NOMO-1 (cell line): ENCODE data around the gene F2.
"Not testable (repeated sequence)": the region's sequence is repeated elsewhere in the genome, so short reads cannot be mapped to it uniquely, and the experiment has no call there.

Source experiments
- DNase-seq, 2 experiments: peaks; one replicate each; lab custom pipeline; 2025; ENCODE audit not compliant: unreplicated experiment in 2 of 2; lab: John Stamatoyannopoulos, UW

F2 gene

DNA sequence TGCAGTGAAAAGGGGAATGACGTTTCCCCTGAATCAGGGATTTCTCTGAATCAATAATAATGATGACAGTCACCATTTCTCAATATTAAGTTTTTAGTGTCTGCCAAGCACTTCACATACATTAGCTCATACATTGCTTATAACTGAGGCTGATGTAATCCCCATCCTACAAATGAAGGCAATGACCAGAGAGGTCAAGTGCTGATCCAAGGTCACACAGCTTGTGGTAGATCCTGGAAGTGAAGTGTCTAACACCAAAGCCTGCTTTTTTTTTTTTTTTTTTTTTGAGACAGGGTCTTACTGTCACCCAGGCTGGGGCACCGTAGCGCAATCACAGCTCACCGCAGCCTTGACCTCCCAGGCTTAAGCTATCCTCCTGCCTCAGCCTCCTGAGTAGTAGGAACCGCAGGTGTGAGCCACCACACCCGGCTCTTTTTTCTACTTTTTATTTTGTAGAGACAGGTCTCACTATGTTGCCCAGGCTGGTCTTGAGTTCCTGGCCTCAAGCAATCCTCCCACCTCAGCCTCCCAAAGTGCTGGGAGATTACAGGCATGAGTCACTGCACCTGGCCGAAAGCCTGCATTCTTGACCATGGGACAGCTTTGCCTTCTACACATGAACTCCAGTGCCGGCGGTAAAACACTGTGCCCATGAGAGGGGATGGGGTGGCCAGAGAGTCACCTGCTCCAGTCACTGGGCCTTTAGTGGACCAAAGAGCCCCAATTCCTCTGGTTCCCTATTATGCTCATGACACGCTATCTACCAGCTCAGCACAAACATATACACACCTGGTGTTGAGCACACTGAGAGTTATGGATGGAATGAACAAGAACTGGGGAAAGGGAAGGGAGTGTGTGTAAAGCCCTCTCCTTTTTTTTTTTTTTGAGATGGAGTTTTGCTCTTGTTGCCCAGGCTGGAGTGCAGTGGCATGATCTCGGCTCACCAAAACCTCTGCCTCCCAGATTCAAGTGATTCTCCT, 36.0 kb upstream of the F2 start:
- no peak for DNase-seq

DNA sequence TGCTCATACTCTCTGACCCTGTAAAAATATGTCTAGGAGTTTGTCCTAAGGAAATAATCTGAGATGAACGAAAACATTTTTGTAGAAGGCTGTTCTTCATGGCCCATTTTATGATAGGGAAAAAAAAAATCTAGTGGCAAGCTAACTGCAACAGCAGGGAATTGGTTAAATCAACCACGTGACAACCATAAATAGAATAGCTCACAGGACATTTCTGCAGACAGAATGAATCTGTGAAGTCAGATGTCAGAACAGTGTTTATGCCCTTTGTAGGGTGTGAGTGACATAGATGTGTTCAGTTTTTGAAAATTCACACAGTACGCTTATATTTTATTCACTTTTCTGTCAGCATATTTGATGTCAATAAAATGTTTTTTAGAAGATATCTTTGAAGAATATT, 34.6 kb upstream of the F2 start:
- DNase-seq = no peak

DNA sequence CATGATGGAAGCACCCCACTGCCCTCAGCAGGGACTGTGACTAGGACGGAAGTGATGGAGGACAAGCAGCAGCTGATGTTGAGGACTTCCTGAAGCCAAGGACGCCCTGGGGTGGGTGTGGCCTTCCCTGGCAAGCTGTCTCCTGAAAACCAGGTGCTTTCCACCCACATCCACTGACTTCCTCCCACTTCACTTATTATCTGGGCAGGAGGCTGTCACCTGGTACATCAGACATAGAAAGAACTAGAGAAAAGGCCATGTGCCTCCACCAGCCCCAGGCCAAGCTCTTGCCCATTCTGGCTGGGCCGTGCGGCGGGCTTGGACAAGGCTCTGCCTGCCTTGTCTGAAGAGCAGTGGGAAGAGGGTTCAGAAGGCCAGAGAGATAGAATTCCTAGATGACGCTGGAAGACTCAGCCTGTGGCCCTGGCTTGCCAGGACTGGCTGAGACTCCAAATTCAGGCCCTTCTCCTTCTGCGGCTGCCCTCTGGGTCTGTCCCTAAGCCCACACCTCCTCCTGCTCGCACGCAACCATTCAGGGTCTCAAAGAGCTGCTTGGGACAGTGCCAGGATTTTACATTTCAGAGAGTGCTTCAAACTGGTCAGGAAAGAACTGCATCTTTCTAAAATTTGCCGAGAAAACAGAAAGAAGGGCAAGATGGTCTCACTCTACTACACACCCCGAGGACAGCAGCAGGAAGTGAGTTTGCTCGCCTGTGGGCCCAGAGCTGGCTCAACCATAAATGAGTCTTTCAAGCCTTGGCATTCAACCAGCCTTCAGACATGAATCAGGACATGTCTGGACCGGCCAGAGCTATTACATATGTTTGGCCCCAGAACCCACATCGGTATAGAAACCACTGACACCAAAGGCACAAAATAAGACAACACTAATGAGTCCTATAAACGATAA, 31.9 kb upstream of the F2 start:
- no peak for DNase-seq

DNA sequence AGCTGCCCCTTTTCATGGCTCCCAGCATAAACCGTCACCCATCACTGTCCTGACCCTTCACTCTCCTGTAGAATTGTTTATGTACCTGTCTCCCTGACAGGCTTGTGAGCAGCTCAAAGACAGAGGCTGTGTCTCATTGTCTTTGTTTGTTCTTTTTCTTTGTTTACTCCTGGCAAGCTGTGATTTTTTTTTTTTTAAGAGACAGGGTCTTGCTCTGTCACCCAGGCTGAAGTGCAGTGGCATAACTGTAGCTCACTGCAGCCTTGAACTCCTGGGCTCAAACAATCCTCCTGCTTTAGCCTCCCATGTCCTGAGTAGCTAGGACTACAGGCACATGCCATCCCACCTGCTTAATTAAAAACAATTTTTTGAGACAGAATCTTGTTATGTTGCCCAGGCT, 28.3 kb upstream of the F2 start:
- no peak for DNase-seq

DNA sequence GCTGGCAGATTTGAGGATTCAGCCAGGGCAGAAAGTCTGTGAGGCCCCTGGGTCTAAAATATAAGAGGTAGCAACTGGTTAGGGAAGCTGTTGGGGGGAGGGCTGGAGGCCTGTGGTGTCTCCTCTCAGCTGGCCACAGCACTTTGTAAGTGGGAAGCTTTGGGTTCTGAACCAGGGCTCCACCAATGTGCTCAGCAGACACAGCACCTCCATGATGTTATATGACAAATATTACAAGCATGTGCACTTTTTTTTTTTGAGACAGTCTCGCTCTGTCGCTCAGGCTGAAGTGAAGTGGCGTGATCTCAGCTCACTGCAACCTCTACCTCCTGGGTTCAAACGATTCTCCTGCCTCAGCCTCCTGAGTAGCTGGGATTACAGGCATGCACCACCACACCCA, 26.6 kb upstream of the F2 start:
- no peak for DNase-seq

DNA sequence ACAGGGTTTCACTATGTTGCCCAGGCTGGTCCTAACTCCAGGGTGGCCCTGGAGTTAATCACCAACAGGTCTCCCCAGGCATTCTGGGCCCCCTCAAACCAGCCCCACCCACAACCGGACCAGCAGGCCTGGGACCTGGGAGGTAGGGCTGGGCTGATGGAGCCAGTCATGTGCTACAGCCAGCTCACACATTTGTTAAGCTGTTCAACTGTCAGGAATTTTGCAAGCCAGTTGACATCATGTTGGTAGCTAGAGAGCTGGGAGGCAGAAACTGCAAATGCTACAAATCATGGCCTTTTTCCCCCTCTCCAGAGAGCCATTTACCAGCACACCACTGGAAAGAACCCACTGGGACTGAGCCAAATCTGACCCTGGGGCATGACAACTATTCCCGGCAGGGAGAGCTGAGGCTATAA, 25.4 kb upstream of the F2 start:
- no peak for DNase-seq

DNA sequence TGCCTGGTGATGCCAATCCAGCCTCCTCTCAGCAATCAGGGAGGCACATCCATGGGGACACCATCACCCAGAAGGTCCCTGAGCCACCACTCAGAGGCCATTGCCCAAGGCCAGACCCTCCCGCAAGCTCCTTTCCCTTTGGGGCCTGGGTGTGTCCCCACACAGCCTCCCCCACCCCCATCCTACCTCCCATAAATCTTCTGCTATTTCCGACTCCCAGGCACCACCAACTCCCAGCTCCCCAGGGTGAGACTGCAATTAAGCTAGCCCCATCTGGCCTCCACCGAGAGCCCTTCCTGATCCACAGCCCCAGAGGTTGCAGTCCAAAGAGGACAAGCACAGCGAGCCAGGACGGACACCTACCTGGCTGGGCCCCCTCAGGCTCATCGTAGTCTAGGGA, 24.9 kb upstream of the F2 start:
- DNase-seq = no peak

DNA sequence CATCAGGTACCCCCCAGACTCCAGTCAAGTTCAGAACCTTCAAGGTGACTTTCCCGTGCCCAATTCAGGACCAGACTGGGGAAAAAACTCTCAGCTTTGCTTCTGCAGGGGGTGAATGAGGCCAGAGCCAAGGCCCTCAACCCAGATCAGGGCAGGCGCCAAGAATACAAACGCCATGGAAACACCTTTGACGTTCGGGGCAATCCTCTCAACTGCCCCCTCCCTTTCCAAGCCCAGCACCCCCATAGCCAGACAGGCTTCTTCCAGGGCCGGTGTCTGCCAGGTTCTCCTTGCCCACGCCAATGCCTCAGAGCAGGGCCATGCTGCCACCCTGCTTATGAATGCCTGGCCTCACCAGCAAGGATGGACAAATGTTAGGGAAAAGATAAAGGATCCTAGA, 24.4 kb upstream of the F2 start:
- no peak for DNase-seq

DNA sequence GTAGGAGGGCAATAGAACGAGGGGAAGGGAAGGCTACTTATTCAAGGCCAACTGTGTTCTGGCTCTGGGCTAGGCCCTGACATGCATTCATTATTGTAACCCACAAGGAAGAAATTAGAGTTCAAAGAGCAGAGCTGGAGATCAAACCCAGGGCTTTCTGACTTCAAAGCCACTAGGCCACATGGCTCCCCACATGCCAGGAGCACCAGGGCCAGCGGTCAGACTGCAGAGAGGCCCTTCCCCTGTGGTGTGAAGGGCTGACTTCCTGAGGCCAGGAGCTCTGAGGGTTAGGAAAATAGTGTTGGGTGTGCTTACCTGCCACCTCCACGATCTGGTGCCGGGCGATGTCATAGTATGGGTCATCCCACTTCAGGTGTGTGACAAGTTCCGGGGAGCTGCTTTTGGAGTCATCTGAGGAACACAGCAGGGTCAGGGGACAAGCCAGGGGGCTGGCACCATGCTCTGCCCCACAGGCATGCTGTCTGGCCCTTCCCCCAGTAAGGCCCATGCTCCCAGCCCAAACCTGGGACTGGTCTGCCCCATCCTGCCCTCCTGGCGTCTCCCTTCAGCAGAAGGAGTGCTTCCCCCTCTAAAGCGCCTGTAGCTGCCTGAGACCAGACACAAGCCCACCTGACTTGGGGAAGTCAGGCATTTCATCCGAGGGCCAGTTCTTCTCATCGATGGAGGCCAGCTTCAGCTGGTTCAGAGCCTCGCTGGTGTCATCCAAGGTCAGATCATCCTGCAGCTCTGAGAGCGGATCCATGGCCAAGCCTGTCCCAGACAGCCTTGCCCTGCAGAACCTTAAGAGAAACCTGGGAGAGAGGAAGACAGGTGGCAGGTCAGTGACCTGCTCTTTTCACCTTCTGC, 23.4 kb upstream of the F2 start:
- DNase-seq = no peak

DNA sequence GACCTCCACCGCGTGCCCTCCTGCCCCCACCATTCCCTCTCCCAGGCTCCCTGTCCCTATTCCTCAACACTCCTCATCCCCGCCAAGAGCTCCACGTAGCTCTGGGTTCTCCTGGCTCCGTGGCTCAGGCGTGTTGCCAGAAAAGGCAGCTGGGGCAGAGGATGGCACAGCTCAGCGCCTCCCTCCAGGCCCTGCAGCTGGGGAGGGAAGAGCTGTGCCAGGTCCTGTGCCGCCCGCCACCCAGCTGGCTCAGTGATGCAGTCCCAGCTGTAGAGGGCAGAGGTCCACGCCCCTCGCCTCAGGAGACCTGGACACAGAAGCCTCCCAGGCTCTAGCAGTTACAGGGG, 22.8 kb upstream of the F2 start:
- no peak for DNase-seq

DNA sequence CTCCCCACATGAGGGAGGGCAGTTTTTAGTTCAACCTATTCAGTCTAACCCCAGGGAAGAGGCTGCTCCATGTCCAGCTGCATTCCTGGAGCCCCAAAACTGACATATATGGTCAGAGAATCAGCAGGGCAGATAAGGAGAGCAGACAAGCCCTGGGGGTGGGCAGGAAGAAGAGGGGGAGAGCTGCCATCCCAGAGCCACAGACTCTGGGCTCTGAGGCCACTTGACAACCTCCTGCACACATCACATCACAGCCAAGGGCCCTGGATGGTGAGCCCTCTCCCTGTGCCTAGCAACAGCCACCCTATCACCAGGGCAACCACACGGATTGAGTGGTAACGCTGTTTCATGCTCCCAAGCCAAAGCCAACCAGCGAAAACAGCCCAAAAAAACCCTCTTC, 21.7 kb upstream of the F2 start:
- DNase-seq = no peak

DNA sequence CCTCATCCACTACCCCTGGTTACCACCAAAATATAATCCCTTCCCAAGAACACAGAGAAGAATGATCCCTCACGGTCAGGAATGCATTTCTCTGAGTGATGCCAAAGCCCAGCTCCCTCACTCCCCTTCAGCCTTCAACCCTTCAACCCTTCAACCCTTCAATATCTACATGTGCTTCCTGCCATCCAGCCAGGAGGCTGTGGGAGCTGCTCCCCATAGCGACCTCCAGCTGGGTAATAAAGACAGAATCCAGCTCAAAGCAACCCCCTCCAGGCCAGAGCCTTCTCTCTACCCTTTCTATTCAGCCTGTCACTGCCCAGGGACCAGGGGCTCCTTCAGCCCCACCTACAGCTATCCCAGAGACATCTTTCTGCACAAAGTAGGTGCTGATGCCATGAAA, 21.3 kb upstream of the F2 start:
- DNase-seq = no peak

DNA sequence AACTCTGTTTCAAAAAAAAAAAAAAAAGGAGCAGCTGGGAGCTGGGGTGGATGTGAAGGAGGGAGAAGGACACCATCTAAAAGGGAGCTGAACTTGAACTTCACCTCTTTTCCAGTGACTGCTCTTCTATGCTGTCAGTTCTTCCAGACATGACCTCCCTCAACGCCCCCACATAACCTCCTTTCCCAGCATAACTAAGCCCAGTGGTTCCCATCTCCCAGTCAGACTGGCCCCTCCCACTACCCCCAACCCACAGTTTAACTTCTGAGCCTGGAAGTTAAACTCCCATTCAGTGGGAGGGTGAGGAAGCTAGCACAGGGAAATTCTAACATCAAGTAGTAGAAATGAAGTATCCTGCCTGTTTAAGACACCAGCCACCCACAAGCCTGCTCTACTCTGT, 20.4 kb upstream of the F2 start:
- no peak for DNase-seq

DNA sequence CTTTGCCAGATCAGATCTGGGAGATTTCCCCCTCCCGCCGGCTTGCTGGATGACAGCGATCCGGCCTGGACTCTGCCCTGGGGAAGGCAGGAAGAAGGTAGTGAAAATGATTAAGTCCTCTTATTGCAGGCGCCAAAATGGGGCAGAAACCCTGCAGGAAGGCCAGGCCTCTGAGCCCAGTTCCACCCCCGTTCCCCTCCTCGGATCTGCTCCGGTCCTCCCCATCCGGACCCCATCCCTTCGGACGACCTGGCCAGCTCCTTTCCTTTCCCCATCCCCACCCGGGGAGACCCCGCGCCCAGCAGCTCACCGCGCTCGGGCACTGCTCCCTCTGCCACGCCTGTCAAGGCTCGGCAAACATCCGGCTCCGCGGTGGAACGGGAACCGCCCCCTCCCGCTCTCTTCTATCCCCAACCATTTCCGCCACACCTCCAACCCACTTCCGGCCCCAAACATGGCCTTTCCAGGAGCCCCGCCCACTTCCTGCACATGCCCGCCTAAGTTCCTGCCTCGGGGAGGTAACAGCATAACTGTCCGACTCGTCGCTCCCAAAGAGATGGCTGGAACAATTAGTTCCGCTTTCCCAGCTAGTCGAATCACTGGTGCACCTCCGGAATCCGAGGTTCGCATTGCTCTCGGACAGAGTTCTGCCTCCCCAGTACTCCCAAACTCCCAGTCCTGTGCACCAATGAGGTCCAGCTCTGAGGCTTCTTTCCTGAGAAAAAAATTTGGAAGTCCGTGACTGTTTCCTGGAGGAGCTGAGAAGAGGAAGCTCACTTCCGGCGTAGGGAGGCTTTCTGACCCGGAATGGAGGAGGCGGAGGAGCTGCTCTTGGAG, 18.6 kb upstream of the F2 start, which contains the start of the genes ARHGAP1 and ZNF408:
ARHGAP1 (minus strand) TSS at position 379 of the 837 bp plus-strand sequence. CDS start 4,512 bp downstream, outside the sequence.
ZNF408 (plus strand) TSS at position 791 of the 837 bp plus-strand sequence; CDS start at position 808, 17 bp downstream.
- DNase-seq = peak; percentile 99

DNA sequence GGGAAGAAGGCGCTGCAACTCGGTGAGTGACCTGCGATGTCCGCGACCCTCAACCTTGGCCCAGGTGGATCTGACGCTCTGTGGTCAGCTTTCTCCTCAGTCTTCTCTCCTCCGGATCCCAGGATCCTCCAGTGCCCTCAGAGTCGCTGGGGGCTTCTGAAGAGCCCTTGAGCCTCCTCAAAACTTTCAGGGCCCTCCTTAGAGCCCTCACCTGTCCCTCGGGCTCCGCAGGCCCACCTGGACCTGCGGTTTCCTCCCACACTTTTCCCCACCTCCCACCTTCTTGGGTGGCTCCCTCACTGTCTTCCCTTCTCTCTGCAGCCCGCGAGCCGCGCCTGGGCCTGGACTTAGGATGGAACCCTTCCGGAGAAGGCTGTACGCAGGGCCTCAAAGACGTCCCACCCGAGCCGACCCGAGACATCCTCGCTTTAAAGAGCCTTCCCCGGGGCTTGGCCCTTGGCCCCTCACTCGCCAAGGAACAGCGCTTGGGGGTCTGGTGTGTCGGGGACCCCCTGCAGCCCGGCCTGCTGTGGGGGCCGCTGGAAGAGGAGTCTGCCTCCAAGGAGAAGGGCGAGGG, 17.8 kb upstream of the F2 start:
- no peak for DNase-seq

DNA sequence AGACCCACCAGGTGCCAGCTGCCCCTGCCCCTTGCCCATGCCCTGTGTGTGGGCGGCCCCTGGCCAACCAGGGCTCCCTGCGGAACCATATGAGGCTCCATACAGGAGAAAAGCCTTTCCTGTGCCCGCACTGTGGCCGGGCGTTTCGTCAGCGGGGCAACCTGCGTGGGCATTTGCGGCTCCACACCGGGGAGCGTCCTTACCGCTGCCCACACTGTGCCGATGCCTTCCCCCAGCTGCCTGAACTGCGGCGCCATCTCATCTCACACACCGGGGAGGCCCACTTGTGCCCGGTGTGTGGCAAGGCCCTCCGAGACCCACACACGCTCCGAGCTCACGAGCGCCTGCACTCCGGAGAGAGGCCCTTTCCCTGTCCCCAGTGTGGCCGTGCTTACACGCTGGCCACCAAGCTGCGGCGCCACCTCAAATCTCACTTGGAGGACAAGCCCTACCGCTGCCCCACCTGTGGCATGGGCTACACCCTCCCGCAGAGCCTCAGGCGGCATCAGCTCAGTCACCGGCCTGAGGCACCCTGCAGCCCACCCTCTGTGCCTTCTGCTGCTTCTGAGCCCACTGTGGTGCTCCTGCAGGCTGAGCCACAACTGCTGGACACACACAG, 13.8 kb upstream of the F2 start:
- no peak for DNase-seq

DNA sequence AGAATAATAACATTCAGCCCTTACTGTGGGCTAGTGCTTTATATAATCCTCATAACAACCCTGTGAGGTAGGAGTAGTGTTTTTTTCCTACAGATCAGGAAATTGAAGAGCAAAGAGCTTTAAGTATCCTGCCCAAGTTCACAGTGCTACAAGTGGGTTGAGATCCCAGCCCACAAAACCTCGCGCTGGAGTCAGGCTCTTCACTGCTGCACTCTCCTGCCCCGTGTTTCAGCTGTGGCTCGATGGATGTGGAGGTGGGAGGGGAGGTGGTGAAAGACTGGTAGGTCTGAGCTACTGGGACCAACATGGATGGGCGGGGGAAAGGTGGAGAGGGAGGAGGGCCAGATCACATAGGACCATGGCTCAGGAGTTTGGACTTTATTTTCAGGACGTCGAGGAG, 12.1 kb upstream of the F2 start:
- DNase-seq = no peak

DNA sequence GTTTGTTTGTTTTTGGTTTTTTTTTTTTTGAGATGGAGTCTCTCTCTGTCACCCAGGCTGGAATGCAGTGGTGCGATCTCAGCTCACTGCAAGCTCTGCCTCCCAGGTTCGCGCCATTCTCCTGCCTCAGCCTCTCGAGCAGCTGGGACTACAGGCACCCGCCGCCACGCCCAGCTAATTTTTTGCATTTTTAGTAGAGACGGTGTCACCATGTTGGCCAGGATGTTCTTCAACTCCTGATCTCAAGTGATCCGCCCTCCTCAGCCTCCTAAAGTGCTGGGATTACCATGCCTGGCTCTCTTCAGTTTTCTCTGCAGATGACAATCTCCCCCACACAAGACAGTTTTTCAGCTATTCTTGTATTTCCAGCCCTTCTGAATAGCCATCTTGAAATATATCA, 9.7 kb upstream of the F2 start:
- not testable (repeated sequence) for DNase-seq

DNA sequence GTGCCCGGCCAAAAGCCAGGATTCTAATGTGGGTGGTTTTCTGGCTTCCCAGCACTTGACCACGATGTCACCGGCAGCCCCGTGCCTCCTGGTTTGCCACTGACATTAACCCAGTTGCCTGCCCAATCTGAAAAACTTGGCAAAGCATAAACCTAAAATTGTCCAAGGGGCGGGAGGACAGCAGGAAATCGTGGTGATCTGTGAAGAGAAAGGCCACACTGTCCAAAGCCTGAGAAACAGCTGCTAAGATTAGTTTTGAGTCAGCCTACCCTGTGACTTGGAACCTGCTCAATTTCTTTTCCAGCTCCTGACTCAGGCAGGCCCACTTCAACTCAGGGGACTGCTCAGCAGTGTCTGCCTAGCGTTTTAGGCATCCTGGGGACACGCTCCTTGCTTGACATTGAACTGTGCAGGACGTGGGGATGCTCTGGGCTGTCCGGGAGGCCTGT, 8.2 kb upstream of the F2 start:
- DNase-seq = no peak
